CD4-positive, alpha-beta T cell (primary cell): ENCODE results near the gene PRDM13. TPM values are rescaled to one million over a fixed set of nuclear protein-coding genes. Genes with fewer than 3 reads are reported as not detected.
A peak's percentile ranks its signal among the peaks of the same experiment; 100 is the strongest.

ENCODE experiments used
- ATAC-seq: fragments of 200-7000 bp; cut with Tn5 transposase; one replicate; pipeline ENCODE4 v1.10.0; 2022; ENCODE audit warnings: mild to moderate bottlenecking; ENCODE audit not compliant: poor library complexity
- CTCF ChIA-PET: fragments of 350-600 bp; sonication (Branson Sonifier 250); formaldehyde crosslinking; loops from one replicate; lab custom pipeline; 2021; ENCODE audit warnings: antibody characterized with exemption, inconsistent platforms; lab: Charles Lee
- POLR2A ChIA-PET: fragments of 350-600 bp; sonication (Branson Sonifier 250); formaldehyde crosslinking; loops from one replicate; lab custom pipeline; 2021; ENCODE audit warnings: antibody characterized with exemption, inconsistent platforms; lab: Charles Lee
- DNase-seq, 14 experiments: peaks; one replicate each; pipeline ENCODE4 v3.0.0-alpha.2; 2013 to 2020; ENCODE audit warnings: mixed read lengths in 2 of 14
- H3K27ac ChIP-seq, 2 donors: one replicate each; pipeline versions ENCODE4 v1.5.1 to v1.7.0; 2013; ENCODE audit warnings: low read length in 2 of 2, low read depth in 1 of 2, mild to moderate bottlenecking in 1 of 2
- H3K27me3 ChIP-seq, 2 experiments: 1 replicate in 1 of 2; 2 replicates in 1 of 2; pipeline versions ENCODE4 v1.6.1 to v1.7.0; 2013; ENCODE audit warnings: low read length in 2 of 2, control low read depth in 1 of 2, mild to moderate bottlenecking in 1 of 2, moderate library complexity in 1 of 2; ENCODE audit not compliant: insufficient read depth in 2 of 2, control insufficient read depth in 1 of 2
- H3K36me3 ChIP-seq: one replicate; pipeline ENCODE4 v1.6.1; 2013; ENCODE audit warnings: low read length, control low read depth; ENCODE audit not compliant: insufficient read depth
- H3K4me1 ChIP-seq: one replicate; pipeline ENCODE4 v1.6.1; 2013; ENCODE audit warnings: low read length, control low read depth; ENCODE audit not compliant: insufficient read depth
- H3K4me3 ChIP-seq: one replicate; pipeline ENCODE4 v1.5.1; 2013; ENCODE audit warnings: mild to moderate bottlenecking, low read length, moderate library complexity
- H3K9me3 ChIP-seq, 2 experiments: 1 replicate in 1 of 2; 2 replicates in 1 of 2; pipeline versions ENCODE4 v1.6.1 to v1.7.0; 2013; ENCODE audit warnings: low read length in 2 of 2, mild to moderate bottlenecking in 2 of 2, control low read depth in 1 of 2, moderate library complexity in 1 of 2; ENCODE audit not compliant: control insufficient read depth in 1 of 2, insufficient read depth in 1 of 2
- H3K27ac Mint-ChIP-seq: one replicate; pipeline ENCODE4 v1.8.0; 2020; ENCODE audit warnings: mixed read lengths
- H3K27me3 Mint-ChIP-seq: one replicate; pipeline ENCODE4 v1.8.0; 2021; ENCODE audit warnings: mixed read lengths
- H3K36me3 Mint-ChIP-seq: one replicate; pipeline ENCODE4 v1.8.0; 2021; ENCODE audit warnings: low read depth, mixed read lengths
- H3K4me1 Mint-ChIP-seq: one replicate; pipeline ENCODE4 v1.8.0; 2021; ENCODE audit warnings: low read depth, mixed read lengths
- H3K4me3 Mint-ChIP-seq: one replicate; pipeline ENCODE4 v1.8.0; 2020; ENCODE audit warnings: mild to moderate bottlenecking, mixed read lengths
- H3K9me3 Mint-ChIP-seq: one replicate; pipeline ENCODE4 v1.8.0; 2020; ENCODE audit warnings: mixed read lengths
- CTCF ChIP-seq: fragments of 200-600 bp; IDR thresholded peaks from one replicate; pipeline ENCODE4 v1.8.0; 2022; ENCODE audit warnings: antibody characterized with exemption, mild to moderate bottlenecking
- intact Hi-C, 2 experiments: fragments of 100-400 bp; cut with DNase I in 1 of 2; cut with micrococcal nuclease in 1 of 2; formaldehyde crosslinking; loops; one replicate each; pipeline versions ENCODE4 v1.15.1 to v1.9.0; 2023 to 2025; cut with DNase I, micrococcal nuclease
- total RNA-seq, 174 experiments: library from RNA in 2 of 174; stranded (reverse) in 2 of 174; gene quantifications; one replicate each; pipeline ENCODE4 v1.2.3 and lab custom pipeline; 2021 to 2026

The PRDM13 gene
- total RNA-seq, 2 experiments from 2014 or later: not detected

- peaks cover 6 to 51% of the 10 kb centered on the region in 2 experiments for H3K9me3 ChIP-seq
- Mint-ChIP-seq H3K4me1 (peaks cover 51% of the 10 kb centered on the region), H3K4me3 (peak overlapping the region; percentile 66), H3K27ac (no peak overlapping the region), H3K27me3 (peaks cover 98% of the 10 kb centered on the region), H3K9me3 (peaks cover 5% of the 10 kb centered on the region), H3K36me3 (no peaks in the 10 kb centered on the region)
- peak in 1 of 14 experiments; percentile 10 for DNase-seq
- POLR2A ChIA-PET: interaction anchor here (0.5 to 1.2 kb wide), 3 partner anchors 16 to 88 kb away, joined by 3 to 4 read pairs (median 3); no protein-coding TSS in a partner anchor
- peaks cover 86 to 96% of the 10 kb centered on the region in 2 experiments for H3K27me3 ChIP-seq
- CTCF ChIA-PET: interaction anchor here (1.8 kb wide), 1 partner anchor 16 kb away, joined by 7 read pairs; no protein-coding TSS in a partner anchor
- TF ChIP-seq CTCF: no peak
- H3K4me1 ChIP-seq: peaks cover 64% of the 10 kb centered on the region
- peak overlapping the region; percentile 37 for H3K4me3 ChIP-seq
- intact Hi-C loops: no loop called here
- H3K36me3 ChIP-seq: no peaks in the 10 kb centered on the region
- no peak overlapping the region for H3K27ac ChIP-seq
- ATAC-seq: no peak
Observed at GRCh38 chr6:99604166-99605073, 2.2 kb upstream of the PRDM13 start.

- intact Hi-C loops: no loop called here
Observed at GRCh38 chr6:99605074-99605734, 1.4 kb upstream of the PRDM13 start.

More at GRCh38 chr6:99605074-99605734, 1.4 kb upstream of the PRDM13 start:
- no peak for ATAC-seq
- H3K27me3 Mint-ChIP-seq: peaks cover 97% of the 10 kb centered on the region
- H3K4me3 Mint-ChIP-seq: peak overlapping the region; percentile 30
- TF ChIP-seq CTCF: no peak
- ChIA-PET POLR2A (interaction anchor here (0.5 to 1.0 kb wide), 3 partner anchors 11 to 89 kb away, joined by 3 read pairs; no protein-coding TSS in a partner anchor), CTCF (interaction anchor here (1.8 kb wide), 1 partner anchor 17 kb away, joined by 7 read pairs; no protein-coding TSS in a partner anchor)
- Histone ChIP-seq H3K4me1 (peaks cover 70% of the 10 kb centered on the region), H3K36me3 (no peaks in the 10 kb centered on the region), H3K27me3 (peaks cover 94 to 100% of the 10 kb centered on the region in 2 experiments), H3K9me3 (peaks cover 10 to 51% of the 10 kb centered on the region in 2 experiments), H3K27ac (no peak overlapping the region), H3K4me3 (no peak overlapping the region)
- no peak overlapping the region for H3K27ac Mint-ChIP-seq
- H3K4me1 Mint-ChIP-seq: peaks cover 56% of the 10 kb centered on the region
- peaks cover 5% of the 10 kb centered on the region for H3K9me3 Mint-ChIP-seq
- no peaks in the 10 kb centered on the region for H3K36me3 Mint-ChIP-seq
- DNase-seq: peak in 1 of 14 experiments; percentile 23
